DMS 273 (cell line): ENCODE measurements around the gene ZBTB8A.
A peak's percentile ranks its signal among the peaks of the same experiment; 100 is the strongest.

Experiments
- DNase-seq: peaks from one replicate; lab custom pipeline; 2025; ENCODE audit not compliant: unreplicated experiment; lab: John Stamatoyannopoulos, UW

Gene ZBTB8A

DNA sequence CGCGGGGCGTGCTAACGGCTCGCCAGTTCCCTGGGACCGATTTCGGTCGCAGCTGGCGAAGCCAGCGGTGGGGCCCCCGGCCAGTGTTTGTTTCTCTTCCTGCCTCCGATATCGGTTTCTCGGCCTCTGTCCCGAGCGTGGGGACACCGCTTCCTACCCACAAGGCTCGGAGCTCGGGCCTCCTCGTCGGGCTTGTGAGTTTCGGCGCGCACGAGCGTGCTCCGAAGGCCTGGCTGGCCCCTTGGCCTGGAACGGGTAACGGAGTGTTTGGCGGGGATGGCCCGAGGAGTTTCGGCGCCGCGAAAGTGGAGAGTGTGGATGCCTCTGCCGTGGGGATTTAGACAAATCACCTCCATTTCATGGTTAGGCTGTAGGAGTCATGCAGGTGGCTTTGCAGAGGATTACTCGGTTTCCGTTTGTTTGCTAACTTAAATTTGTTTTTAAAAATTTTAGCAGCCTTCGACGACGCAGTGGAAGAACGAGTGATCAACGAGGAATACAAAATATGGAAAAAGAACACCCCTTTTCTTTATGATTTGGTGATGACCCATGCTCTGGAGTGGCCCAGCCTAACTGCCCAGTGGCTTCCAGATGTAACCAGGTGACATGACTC is 112.3 kb downstream of the ZBTB8A start:
- DNase-seq: peak; percentile 85

DNA sequence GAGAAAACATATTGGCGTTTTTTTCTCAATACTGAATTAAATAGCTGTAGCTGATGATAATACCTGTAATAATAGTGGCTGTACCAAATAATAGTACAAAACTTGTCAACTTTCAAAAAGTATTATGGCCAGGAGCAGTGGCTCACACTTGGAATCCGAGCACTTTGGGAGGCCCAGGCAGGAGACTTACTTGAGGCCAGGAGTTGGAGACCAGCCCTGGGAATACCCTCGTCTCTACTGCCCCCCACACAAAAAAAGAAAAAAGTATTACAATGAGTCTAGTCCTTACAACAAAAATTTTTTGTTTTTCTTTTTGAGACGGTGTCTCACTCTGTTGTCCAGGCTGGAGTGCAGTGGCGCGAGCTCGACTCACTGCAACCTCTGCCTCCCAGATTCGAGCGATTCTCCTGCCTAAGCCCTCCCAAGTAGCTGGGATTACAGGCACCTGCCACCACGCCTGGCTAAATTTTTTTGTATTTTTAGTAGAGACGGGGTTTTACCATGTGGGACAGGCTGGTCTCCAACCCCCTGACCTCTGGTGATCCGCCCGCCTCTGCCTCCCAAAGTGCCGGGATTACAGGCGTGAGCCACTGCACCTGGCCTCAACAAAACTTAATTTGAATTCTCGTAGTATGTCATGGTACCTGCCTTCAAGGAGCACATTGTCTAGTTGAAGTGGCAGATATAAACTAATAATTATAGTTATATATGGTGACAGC is 113.2 kb downstream of the ZBTB8A start:
- DNase-seq: no peak
